WTC11 (cell line): ENCODE measurements around the gene TAF8. TPM values are rescaled to one million over a fixed set of nuclear protein-coding genes. Genes with fewer than 3 reads are reported as not detected.

ENCODE experiments used
- ATAC-seq: fragments of 200-7000 bp; cut with Tn5 transposase; 2 replicates; pipeline ENCODE4 v1.10.0; 2021; ENCODE audit warnings: mild to moderate bottlenecking, moderate library complexity
- CTCF ChIA-PET: fragments of 300-600 bp; sonication (Branson Sonifier 250); formaldehyde crosslinking; loops from one replicate; lab custom pipeline; 2021; ENCODE audit warnings: antibody characterized with exemption; lab: Charles Lee
- POLR2A ChIA-PET: fragments of 350-600 bp; sonication (Branson Sonifier 250); formaldehyde crosslinking; loops from one replicate; lab custom pipeline; 2021; ENCODE audit warnings: antibody characterized with exemption; lab: Charles Lee
- DNase-seq: peaks from one replicate; pipeline ENCODE4 v3.0.0; 2021; ENCODE audit warnings: low spot score
- H3K27ac Mint-ChIP-seq: 2 replicates; pipeline ENCODE4 v1.8.0; 2021; ENCODE audit warnings: mixed read lengths
- H3K27me3 Mint-ChIP-seq: 2 replicates; pipeline ENCODE4 v1.8.0; 2021; ENCODE audit warnings: low read depth, mild to moderate bottlenecking, moderate library complexity, mixed read lengths
- H3K36me3 Mint-ChIP-seq: 2 replicates; pipeline ENCODE4 v1.8.0; 2021; ENCODE audit warnings: mixed read lengths
- H3K4me1 Mint-ChIP-seq: 2 replicates; pipeline ENCODE4 v1.8.0; 2022; ENCODE audit warnings: mixed read lengths
- H3K4me3 Mint-ChIP-seq: 2 replicates; pipeline ENCODE4 v1.8.0; 2021; ENCODE audit warnings: mild to moderate bottlenecking, moderate library complexity, mixed read lengths
- H3K9me3 Mint-ChIP-seq: 2 replicates; pipeline ENCODE4 v1.8.0; 2021; ENCODE audit warnings: mixed read lengths
- AFF4 ChIP-seq: sonication (generic); formaldehyde crosslinking; IDR thresholded peaks from 2 replicates; pipeline ENCODE4 v1.8.1; 2023; ENCODE audit warnings: mild to moderate bottlenecking, missing genetic modification reagents, borderline replicate concordance
- AR ChIP-seq: fragments of 250-450 bp; sonication (Bioruptor Pico); IDR thresholded peaks from 2 replicates; pipeline ENCODE4 v1.9.0; 2021; ENCODE audit warnings: mild to moderate bottlenecking
- ARID4B ChIP-seq: sonication (generic); formaldehyde crosslinking; IDR thresholded peaks from 2 replicates; pipeline ENCODE4 v1.8.0; 2023; ENCODE audit warnings: missing genetic modification reagents, mild to moderate bottlenecking, borderline replicate concordance
- ATF2 ChIP-seq: sonication (generic); formaldehyde crosslinking; IDR thresholded peaks from 2 replicates; pipeline ENCODE4 v1.8.1; 2022; ENCODE audit warnings: low read depth, missing genetic modification reagents, borderline replicate concordance
- E2F4 ChIP-seq: sonication (generic); formaldehyde crosslinking; IDR thresholded peaks from 2 replicates; pipeline ENCODE4 v1.8.1; 2022; ENCODE audit warnings: low read depth, mild to moderate bottlenecking, moderate library complexity, missing genetic modification reagents, borderline replicate concordance
- EMX1 ChIP-seq: fragments of 250-450 bp; sonication (Bioruptor Pico); IDR thresholded peaks from 2 replicates; pipeline ENCODE4 v1.8.0; 2021; ENCODE audit warnings: mild to moderate bottlenecking
- FOXK1 ChIP-seq: sonication (generic); formaldehyde crosslinking; IDR thresholded peaks from 2 replicates; pipeline ENCODE4 v1.8.0; 2022; ENCODE audit warnings: mild to moderate bottlenecking, moderate library complexity, missing genetic modification reagents
- FOXP1 ChIP-seq: sonication (generic); formaldehyde crosslinking; IDR thresholded peaks from 2 replicates; pipeline ENCODE4 v1.8.0; 2022; ENCODE audit warnings: missing genetic modification reagents, mild to moderate bottlenecking, moderate library complexity, borderline replicate concordance
- HMGA2 ChIP-seq: fragments of 250-450 bp; sonication (Bioruptor Pico); IDR thresholded peaks from 2 replicates; pipeline ENCODE4 v1.4.0; 2021; ENCODE audit warnings: mild to moderate bottlenecking, moderate library complexity
- IRF1 ChIP-seq: sonication (generic); formaldehyde crosslinking; IDR thresholded peaks from 2 replicates; pipeline ENCODE4 v1.8.0; 2023; ENCODE audit warnings: missing genetic modification reagents
- JUN ChIP-seq: sonication (generic); formaldehyde crosslinking; IDR thresholded peaks from 2 replicates; pipeline ENCODE4 v1.8.0; 2023; ENCODE audit warnings: mild to moderate bottlenecking, missing genetic modification reagents
- KAT7 ChIP-seq: sonication (generic); formaldehyde crosslinking; IDR thresholded peaks from 2 replicates; pipeline ENCODE4 v1.8.1; 2023; ENCODE audit warnings: missing genetic modification reagents, mild to moderate bottlenecking, borderline replicate concordance
- NFYB ChIP-seq: sonication (generic); formaldehyde crosslinking; conservative IDR thresholded peaks from 2 replicates; pipeline ENCODE4 v1.8.0; 2022; ENCODE audit warnings: low read depth, missing genetic modification reagents
- NR3C1 ChIP-seq: sonication (generic); formaldehyde crosslinking; conservative IDR thresholded peaks from 2 replicates; pipeline ENCODE4 v1.8.1; 2023; ENCODE audit warnings: low read depth, mild to moderate bottlenecking, missing genetic modification reagents
- SP1 ChIP-seq: sonication (generic); formaldehyde crosslinking; conservative IDR thresholded peaks from 2 replicates; pipeline ENCODE4 v1.8.1; 2022; ENCODE audit warnings: missing genetic modification reagents
- TEAD1 ChIP-seq: sonication (generic); formaldehyde crosslinking; IDR thresholded peaks from 2 replicates; pipeline ENCODE4 v1.8.0; 2022; ENCODE audit warnings: mild to moderate bottlenecking, missing genetic modification reagents
- ZNF219 ChIP-seq: sonication (generic); formaldehyde crosslinking; IDR thresholded peaks from 2 replicates; pipeline ENCODE4 v1.8.0; 2023; ENCODE audit warnings: missing genetic modification reagents, mild to moderate bottlenecking, borderline replicate concordance
- total RNA-seq: library from RNA; stranded (reverse); gene quantifications from 3 replicates; pipeline ENCODE4 v1.2.3, GENCODE V29; 2021

TAF8 gene
- total RNA-seq, 1 experiment from 2014 or later = 31.0 TPM

GRCh38 chr6:42049116-42049809 lies 1.1 kb upstream of the TAF8 start:
- Mint-ChIP-seq H3K4me1 (peaks cover 33% of the 10 kb centered on the region), H3K4me3 (peak overlapping the region; percentile 95), H3K36me3 (peaks cover 21% of the 10 kb centered on the region), H3K9me3 (no peaks in the 10 kb centered on the region), H3K27me3 (peaks cover 59% of the 10 kb centered on the region), H3K27ac (no peak overlapping the region)
- ChIA-PET CTCF (interaction anchor here (0.6 to 2.9 kb wide), 15 partner anchors 46 to 270 kb away, joined by 3 to 33 read pairs (median 6); partner anchors contain the start of genes BYSL, FRS3, MED20 and TOMM6), POLR2A (interaction anchor here (0.7 to 1.9 kb wide), 5 partner anchors 88 to 265 kb away, joined by 3 to 9 read pairs (median 6); partner anchors contain the start of gene TOMM6)
- DNase-seq (peak; percentile 23), ATAC-seq (no peak)
- TF ChIP-seq SP1 (CRISPR knock-in tag) (no peak), NFYB (no peak), FOXK1 (no peak), AR (no peak)

- ChIA-PET CTCF (interaction anchor here (0.7 to 2.9 kb wide), 9 partner anchors 55 to 270 kb away, joined by 3 to 33 read pairs (median 7); partner anchors contain the start of genes BYSL, FRS3, MED20 and TOMM6), POLR2A (interaction anchor here (0.5 to 1.9 kb wide), 6 partner anchors 12 to 263 kb away, joined by 3 to 9 read pairs (median 3); partner anchors contain the start of genes BYSL and TOMM6)
- H3K27ac Mint-ChIP-seq = peak overlapping the region; percentile 36; the same call in 1 of the 2 replicates
- H3K27me3 Mint-ChIP-seq = peaks cover 52% of the 10 kb centered on the region
- DNase-seq (peak; percentile 31), ATAC-seq (no peak; the same call in 1 of the 2 replicates)
- H3K36me3 Mint-ChIP-seq = peaks cover 24% of the 10 kb centered on the region
- H3K4me3 Mint-ChIP-seq = peak overlapping the region; percentile 95
- no peaks in the 10 kb centered on the region for H3K9me3 Mint-ChIP-seq
- peaks cover 30% of the 10 kb centered on the region for H3K4me1 Mint-ChIP-seq
- TF ChIP-seq TEAD1 = no peak
- no peak for TF ChIP-seq ATF2
- no peak for TF ChIP-seq HMGA2 (CRISPR knock-in tag)
- TF ChIP-seq IRF1 (CRISPR knock-in tag) = no peak
- TF ChIP-seq NR3C1 (CRISPR knock-in tag) = no peak
- TF ChIP-seq AFF4 (CRISPR knock-in tag) = no peak
- no peak for TF ChIP-seq ZNF219 (CRISPR knock-in tag)
- no peak for TF ChIP-seq E2F4 (CRISPR knock-in tag)
- TF ChIP-seq FOXP1 = no peak
- no peak for TF ChIP-seq EMX1 (CRISPR knock-in tag)
- TF ChIP-seq KAT7 (CRISPR knock-in tag) = no peak
- no peak for TF ChIP-seq JUN (CRISPR knock-in tag)
- TF ChIP-seq ARID4B = no peak
Observed at GRCh38 chr6:42049948-42050296, 402 bp upstream of the TAF8 start.
